ENCODE results near the gene PLA2G1B.

PLA2G1B gene

DNA sequence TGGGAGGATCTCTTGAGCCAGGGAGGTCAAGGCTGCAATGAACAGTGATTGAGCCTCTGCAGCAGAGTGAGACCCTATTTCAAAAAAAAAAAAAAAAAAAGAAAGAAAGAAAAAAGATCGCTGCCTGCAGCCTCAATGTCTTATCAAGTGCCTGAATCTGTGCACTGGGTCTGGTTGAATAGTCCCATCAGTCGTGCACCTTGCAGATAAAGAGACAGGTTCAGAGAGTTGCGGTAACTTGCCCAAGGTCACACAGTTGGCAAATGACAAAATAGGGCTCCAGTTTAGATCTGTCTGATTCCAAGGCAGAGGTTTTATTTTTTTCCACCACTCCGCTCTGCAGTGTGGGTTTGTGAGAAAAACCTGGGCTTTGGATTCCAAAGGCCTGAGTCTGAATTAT is 649 bp upstream of the PLA2G1B start:
- DNase-seq, result no peak

DNA sequence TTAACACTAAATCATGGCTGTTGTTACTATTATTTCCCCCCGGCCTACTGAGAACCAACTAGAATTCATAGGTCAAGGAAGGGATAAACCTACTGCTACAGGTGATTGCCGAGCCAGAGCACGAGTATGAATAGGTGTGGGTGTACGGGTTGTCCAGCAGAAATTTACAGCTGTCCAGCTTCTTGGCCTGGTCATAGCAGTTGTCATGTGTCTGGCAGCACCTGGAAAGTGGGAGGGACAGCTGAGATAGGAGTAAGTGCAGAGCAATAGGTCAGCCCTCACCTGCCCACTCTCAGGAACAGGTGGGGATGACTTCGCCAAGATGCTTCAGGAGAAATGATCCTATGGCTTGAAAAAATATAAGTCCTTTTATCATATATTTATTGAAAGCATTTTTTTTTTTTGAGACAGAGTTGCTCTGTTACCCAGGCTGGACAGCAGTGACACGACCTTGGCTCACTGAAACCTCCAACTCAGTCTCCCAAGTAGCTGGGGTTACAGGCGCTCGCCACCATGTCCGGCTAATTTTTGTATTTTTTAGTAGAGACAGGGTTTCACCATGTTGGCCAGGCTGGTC is 2.6 kb downstream of the PLA2G1B start:
- DNase-seq, result no peak

DNA sequence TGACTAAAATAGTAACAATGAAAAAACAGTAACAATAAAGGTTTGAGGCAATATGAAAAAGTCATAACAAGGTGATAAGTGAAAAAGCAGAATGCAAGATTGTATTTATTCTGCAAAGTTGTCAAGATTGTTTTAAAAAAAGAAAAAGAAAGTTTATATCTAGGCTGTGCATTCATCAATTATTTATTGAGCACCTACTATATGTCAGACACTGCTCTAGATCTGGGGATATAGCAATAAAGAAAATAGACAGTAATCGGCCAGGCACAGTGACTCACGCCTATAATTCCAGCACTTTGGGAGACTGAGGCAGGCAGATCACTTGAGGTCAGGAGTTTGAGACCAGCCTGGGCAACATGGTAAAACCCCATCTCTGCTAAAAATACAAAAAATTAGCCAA is 3.8 kb downstream of the PLA2G1B start:
- no peak for DNase-seq

DNA sequence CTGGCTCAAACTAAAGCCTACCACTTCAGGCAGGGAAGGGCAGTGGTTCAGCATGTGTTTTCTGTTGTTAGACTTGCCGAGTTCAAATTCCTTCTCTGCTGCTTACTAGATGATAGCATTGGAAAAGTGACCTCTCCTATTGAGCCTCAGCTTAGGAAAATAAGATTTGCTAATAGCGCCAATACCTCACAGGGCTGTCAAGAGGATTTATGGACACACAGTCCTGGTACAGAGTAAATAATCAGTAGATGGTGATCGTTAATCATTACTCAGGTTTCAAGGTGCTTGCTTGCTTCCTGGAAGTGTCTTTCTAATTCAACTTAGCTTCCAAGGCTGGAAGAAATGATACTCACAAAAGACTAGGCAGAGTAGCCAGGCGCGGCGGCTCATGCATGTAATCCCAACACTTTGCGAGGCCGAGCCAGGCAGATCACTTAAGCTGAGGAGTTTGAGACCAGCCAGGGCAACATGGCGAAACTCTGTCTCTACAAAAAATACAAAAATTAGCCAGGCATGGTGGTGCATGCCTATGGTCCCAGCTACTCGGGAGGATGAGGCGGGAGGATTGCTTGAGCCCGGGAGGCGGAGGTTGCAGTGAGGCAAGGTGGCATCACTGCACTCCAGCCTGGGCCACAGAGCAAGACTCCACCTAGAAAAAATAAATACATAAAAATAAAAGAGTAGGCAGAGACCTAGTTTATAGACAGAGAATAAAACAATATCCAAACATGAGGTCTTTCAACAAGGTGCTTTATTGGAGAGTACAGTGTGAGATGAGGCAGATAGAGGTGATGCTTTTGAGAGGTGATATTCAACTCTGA is 6.0 kb downstream of the PLA2G1B start:
- no peak for DNase-seq

DNA sequence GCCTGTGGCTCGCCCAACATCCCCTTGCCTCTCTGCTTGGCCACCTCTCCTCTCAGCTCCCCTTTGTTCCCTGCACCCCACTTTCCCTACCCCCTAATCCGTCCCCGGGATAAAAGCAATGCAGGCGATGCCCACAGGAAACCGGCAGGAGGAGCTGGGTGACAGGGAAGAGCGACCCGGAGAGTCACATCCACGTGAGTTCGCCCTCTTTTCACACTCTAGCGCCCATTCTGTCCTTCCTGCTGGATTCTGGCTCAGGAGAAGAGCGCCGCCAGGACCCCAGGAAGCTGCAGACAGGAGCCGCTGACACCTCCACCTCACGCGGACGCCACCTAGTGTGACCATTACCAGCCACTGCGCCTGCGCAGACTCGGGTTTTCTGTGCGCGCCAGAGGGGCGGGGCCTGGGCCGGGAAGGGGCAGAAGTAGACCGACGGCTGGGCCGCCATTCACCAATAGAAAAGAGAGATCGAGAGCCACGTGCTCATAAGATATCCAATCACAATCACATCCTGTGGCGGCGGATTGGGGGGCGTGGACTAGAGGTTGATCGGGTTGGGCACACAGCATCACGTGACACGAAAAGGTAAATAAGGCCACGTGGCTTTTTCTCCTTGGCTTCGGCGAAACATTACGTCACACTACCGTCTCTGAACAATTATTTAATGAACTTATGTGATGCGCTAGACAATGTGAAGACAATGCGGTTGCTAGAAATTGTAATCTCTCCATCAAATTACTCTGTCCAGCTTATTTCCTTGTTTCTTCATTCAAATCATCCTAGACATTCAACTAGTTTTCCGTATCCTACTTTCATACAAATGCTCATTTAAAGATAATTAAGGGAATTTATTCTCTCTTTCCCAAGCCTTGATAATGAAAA is 10.1 kb downstream of the PLA2G1B start:
- DNase-seq, result peak; percentile 94 to 100 (median 98)

DNA sequence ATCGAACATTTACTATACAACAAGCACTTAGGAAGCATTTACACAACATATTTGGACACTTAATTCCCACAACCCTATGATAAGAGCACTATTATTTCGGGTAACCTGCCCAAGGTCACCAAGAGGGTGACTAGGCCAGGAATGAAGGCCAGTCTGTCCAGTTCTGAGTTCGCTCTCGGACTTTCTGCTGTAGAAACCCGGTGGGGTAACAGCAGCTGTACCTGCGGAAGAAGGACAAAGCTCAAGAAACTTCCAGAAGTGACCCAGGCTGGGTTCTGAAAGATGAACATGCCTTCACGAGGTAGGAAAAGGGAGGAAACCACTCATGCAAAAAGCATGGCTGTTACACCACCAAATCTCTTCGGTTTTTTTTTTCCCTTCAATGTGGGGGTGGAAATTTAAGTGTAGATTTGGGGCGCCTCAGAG is 10.8 kb downstream of the PLA2G1B start:
- DNase-seq, result peak in 1 of 56 donors; percentile 49

DNA sequence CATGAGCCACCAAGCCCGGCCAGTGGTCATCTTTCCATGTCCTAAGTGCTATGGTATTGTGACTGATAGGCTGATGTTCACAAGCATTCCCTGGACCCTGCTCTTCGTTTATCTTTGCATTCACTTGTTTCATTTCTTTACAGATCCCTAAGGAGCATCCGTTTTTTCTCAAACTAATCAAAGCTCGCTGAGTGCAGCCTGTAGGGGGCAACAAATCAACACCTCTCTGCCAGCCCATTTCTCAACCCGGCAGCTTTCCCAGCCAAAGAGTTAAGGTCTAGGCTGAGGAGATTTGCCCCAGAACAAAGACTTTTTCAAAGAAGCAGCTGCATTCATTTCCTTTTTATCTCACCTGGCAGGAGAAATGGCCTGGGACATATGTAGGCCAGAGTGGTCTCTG is 13.4 kb downstream of the PLA2G1B start:
- DNase-seq, result no peak

DNA sequence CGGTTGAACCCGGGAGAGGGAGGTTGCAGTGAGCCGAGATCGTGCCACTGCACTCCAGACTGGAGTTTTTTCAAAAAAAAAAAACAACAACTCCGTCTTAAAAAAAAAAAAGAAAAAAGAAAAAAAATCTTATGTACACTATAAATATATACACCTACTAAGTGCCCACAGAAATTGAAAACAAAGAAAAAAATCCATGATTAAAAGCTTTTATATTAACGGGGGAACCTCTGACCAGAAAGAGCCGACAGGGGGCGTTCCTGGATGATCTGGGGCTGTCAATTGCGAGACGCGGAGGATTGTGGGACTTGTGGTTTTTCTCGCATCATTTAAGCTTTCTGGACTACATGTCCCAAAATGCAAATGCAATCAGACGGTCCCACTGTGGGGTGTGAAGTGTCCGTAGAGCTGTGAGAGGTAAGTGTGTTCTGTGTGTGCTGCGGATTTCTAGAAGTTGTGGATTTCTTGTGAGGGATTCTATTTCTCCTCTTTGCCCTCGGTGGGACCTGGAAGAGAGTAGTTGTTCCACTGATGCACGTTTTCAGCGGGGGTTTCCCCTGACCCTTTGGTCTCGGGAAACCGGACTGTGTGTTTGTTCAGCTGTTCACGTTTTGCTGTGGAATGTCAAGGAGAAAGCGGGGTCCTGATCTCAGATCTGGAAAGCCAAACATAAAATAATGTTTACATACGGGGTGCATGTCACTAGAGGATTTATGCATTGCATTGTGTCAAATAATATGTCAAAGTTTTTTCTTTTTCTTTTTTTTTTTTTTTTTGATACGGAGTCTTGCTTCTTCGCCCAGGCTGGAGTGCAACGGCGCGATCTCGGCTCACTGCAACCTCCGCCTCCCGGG is 25.4 kb downstream of the PLA2G1B start, which contains the start of gene SIRT4:
SIRT4 (plus strand) TSS at position 360 of the 854 bp plus-strand sequence. CDS start 1,241 bp downstream, outside the sequence.
- DNase-seq, result peak; percentile 25 to 97 (median 82)

DNA sequence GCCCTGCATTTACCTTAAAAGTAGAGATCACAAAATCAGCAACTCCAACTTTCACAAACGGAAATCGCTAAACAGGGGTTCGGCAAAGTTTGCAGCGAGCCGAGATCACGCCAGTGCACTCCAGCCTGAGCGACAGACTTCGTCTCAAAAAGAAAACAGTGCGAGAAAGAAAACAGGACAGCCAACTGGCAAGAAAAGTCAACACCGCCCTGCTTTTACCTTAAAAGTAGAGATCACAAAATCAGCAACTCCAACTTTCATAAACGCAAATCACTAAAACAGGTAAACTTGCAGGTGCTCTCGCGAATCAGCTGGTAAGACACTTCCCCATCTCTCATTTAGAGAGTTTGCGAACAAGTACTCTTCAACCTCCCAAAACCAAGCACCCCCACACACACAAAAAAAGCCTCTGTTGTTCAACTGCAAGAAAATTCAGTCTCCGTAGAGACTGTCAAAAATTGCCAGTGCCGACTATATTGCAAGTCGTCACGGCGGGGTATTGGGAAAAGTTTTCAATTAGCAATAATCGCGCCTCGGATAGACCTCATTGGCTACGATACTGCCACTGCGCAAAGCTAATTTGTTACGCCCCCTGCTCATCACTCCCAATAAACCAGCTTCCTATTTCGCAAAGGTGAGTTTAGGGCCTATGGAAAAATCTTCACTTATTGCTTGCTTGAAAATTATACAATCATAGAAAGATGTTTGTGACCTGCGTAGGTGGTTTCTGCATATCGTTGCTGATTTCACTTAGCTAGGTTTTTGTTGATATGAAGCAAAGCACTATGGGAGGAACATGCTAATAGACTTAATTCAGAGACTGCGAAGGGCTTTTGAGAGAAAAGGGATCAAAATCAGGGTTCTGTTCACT is 34.7 kb downstream of the PLA2G1B start, which contains the start of gene RNU4-1:
RNU4-1 (minus strand) TSS at position 577 of the 871 bp plus-strand sequence.
- DNase-seq, result peak in 54 of 56 donors; percentile 16 to 90 (median 65)

DNA sequence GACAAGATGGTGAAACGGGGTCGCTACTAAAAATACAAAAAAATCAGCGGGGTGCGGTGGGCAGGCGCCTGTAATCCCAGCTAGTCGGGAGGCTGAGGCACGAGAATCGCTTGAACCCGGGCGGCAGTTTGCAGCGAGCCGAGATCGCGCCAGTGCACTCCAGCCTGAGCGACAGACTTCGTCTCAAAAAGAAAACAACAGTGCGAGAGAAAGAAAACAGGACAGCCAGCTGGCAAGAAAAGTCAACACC is 35.2 kb downstream of the PLA2G1B start:
- peak in 1 of 56 donors; percentile 38 for DNase-seq

DNA sequence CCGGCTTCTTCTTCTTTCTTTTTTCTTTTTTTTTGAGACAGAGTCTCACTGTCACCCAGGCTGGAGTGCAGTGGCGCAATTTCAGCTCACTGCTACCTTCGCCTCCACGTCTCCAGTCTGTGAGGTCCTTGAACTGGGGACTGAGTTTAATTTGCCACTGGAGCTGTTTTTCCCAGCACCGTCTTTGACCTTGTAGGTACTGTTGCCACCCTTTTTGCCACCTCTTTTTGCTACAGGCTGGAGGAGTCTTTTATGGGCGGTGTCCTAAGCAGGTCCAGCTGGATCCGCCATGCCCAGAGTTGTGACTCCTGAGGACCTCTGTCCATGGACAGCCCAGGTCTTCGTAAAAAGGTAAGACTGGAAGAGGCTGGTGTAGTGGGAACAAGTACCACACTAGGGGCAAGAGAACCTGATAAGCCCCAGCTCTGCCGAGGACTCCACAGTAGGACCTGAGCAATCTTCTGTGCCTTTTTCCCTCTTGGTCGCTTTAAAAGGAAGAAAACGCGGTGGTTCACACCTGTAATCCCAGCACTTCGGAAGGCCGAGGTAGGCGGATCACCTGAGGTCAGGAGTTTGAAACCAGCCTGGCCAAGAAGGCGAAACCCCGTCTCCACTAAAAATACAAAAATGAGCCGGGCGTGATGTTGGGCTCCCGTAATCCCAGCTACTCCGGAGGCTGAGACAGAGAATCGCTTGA is 36.8 kb downstream of the PLA2G1B start:
- peak in 6 of 56 donors; percentile 8 to 41 (median 21) for DNase-seq

DNA sequence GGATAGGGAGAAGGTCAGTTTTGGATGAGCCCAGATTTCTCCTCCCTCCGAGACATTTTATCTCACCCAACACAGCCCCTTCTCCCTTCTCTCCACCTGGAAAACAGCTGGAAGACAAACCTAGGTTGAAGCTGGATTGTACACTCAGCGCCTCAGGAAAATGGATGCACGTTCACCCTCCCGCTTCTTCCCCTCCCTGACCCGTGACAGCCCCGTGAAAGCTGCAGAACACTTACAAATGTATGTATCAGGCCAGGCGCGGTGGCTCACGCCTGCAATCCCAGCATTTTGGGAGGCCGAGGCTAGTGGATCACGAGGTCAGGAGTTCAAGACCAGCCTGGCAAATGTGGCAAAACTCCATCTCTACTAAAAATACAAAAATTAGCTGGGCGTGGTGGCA is 40.1 kb downstream of the PLA2G1B start:
- DNase-seq, result no peak

DNA sequence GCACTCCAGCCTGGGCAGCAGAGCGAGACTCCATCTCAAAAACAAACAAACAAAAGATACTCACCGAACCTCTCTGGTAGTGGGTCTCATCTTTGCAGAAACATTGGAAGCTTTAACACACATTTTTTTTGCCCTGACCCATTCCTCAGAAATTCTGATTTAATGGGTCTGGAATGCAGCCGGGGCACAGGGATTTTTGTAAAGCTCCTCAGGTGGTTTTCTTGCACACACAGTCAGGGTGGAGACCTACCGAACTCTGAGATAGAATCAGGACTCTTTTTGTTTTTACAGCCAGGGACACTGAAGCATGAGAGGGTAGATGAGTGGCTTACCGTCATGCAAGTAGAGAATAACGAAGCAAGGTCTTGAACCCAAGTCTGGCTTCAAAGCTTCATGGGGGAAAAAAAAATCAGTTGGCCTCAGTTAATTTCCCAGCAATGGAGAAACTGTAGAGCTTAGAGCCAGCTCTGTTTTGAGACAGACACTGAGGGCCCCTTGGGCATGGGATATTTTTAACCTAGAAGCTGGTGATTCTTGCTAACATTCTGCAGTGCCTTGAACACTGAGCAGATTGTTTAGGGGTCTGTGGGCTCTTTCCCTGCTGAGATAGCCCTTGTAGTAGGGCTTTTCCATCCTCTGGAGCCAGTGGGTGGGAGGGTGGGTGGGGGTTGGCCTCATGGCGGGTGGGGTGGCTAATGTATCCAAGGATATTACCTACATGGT is 40.6 kb downstream of the PLA2G1B start:
- no peak for DNase-seq

DNA sequence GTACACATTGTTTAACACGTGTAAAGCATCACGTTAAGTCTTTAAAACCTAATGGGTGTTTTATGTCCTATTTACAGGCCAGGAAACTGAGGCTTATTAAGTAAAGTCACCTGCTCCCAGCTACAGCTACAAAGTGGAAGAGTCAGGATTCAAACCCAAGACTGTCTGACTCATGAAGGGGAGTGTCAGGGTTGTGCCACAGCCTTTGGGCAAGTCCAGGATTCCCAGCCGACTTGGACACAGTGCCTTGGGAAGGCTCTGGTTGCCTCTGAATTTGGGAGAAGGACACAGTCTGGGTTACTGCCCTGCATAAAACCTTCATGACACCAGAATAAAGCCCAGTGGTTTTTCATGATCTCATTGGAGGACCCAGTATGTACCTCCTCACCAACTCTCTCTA is 43.2 kb downstream of the PLA2G1B start:
- no peak for DNase-seq

DNA sequence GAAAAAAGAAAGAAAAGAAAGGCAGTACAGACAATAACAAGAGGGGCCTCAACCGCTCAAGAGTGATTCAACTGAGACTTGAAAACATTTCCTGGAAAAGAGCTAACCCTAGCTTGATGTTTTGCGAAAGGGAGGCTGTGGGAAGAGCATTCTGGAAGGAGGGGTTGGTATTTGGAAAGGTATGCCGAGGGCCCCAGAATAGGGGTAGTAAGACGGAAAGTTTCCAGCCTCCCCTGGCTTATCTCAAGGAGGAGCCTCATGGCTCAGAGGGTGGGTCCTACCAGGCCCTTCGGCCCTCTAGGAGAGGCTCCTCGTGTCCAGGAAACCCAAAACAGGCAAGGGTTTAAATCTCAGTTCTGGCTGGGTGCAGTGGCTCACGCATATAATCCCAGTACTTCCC is 44.3 kb downstream of the PLA2G1B start:
- DNase-seq, result no peak

DNA sequence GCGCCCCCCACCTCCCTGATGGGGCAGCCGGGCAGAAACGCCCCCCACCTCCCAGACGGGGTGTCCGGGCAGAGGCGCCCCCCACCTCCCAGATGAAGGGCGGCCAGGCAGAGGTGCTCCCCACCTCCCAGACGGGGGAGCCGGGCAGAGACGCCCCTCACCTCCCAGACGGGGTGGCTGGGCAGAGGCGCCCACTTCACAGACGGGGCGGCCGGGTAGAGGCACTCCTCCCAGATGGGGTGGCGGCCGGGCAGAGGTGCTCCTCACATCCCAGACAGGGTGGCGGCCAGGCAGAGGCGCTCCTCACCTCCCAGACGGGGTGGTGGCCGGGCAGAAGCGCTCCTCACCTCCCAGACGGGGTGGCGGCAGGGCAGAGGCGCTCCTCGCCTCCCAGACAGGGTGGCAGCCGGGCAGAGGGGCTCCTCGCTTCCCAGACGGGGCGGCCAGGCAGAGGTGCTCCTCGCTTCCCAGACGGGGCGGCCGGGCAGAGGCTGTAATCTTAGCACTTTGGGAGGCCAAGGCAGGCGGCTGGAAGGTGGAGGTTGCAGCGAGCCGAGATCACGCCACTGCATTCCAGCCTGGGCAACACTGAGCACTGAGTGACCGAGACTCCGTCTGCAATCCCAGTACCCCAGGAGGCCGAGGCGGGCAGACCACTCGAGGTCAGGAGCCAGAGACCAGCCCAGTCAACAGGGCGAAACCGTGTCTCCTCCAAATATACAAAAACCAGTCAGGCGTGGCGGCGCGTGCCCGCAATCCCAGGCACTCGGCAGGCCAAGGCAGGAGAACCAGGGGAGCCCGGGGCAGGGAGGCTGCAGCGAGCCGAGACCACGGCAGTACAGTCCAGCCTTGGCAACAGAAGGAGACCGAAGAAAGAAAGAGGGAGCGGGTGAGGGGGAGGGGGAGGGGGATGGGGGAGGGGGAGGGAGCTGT is 49.2 kb downstream of the PLA2G1B start:
- DNase-seq, result no peak

DNA sequence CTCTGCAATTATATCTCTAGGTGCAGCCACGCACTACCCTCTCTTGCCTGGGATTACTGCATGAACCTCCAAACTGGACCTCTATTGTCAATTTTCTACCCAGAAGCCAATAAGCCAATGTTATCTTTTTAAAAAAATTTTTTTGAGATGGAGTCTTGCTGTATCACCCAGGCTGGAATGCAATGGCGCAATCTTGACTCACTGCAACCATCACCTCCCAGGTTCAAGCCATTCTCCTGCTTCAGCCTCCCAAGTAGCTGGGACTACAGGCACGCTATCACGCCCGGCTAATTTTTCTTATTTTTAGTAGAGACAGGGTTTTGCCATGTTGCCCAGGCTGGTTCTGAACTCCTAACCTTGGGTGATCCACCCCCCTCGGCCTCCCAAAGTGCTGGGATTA is 50.8 kb downstream of the PLA2G1B start:
- DNase-seq, result no peak
